SJCRH30 (cell line): ENCODE data around the gene FAM107B. TPM values are rescaled to one million over a fixed set of nuclear protein-coding genes. Genes with fewer than 3 reads are reported as not detected.
"Not testable (repeated sequence)": the region's sequence is repeated elsewhere in the genome, so short reads cannot be mapped to it uniquely, and the experiment has no call there.

Source experiments
- DNase-seq, 2 experiments: peaks; one replicate each; pipeline ENCODE4 v3.0.0-alpha.2; 2015 to 2020
- H3K27ac ChIP-seq: fragments of 250-450 bp; sonication (Bioruptor Pico); 2 replicates; pipeline ENCODE4 v1.5.1; 2020; ENCODE audit warnings: mild to moderate bottlenecking, moderate library complexity
- H3K27me3 ChIP-seq: fragments of 250-450 bp; sonication (Bioruptor Pico); 2 replicates; pipeline ENCODE4 v1.5.1; 2020; ENCODE audit warnings: mild to moderate bottlenecking, moderate library complexity
- H3K36me3 ChIP-seq: fragments of 250-450 bp; sonication (Bioruptor Pico); 2 replicates; pipeline ENCODE4 v1.5.1; 2020; ENCODE audit warnings: mild to moderate bottlenecking, moderate library complexity
- H3K4me1 ChIP-seq: fragments of 250-450 bp; sonication (Bioruptor Pico); 2 replicates; pipeline ENCODE4 v1.5.1; 2020; ENCODE audit warnings: mild to moderate bottlenecking, moderate library complexity
- H3K4me3 ChIP-seq: fragments of 250-450 bp; sonication (Bioruptor Pico); 2 replicates; pipeline ENCODE4 v1.5.1; 2020; ENCODE audit warnings: mild to moderate bottlenecking, moderate library complexity
- H3K9me3 ChIP-seq: fragments of 250-450 bp; sonication (Bioruptor Pico); replicated peaks from 2 replicates; pipeline ENCODE4 v1.5.1; 2020; ENCODE audit warnings: mild to moderate bottlenecking, moderate library complexity
- total RNA-seq: library from RNA; depleted of rRNA; stranded (reverse); fragments of >200 nt; shearing (Covaris generic); gene quantifications from 2 replicates; pipeline ENCODE4 v1.2.3, GENCODE V29; 2014

Gene FAM107B
- total RNA-seq, 1 experiment from 2014 or later: 21.7 TPM

DNA sequence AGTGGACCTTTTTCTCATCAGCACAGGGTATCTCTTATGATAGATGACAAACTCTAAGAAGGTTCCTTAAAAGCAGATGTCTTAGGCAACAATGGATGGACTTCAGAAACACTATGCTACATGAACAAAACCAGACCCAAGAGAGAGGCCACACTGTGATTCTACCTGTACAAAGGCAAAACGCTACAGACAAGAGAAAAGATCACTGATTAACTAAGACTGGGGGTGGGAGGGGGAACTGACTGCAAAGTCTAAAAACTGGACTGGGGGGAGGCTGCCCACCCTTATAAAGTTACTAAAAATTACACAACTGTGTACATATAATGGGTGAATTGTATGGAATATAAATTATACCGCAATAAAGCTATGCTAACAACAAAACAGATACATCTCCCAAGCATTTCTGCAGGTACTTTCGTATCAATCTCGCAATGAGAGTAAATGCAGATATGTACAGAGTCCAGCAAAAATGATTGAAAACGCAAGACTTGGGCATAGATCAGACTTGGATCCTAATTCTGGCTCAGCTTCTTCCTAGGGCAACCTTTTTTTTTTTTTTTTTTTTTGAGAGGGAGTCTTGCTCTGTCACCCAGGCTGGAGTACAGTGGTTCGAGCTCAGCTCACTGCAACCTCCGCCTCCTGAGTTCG, 179.7 kb downstream of the FAM107B start:
- no peak for DNase-seq
- no peaks in the 10 kb centered on the region for H3K27me3 ChIP-seq
- no peak overlapping the region for H3K27ac ChIP-seq
- H3K36me3 ChIP-seq: no peaks in the 10 kb centered on the region
- no peaks in the 10 kb centered on the region for H3K4me1 ChIP-seq
- H3K4me3 ChIP-seq: no peak overlapping the region
- H3K9me3 ChIP-seq: no peaks in the 10 kb centered on the region

DNA sequence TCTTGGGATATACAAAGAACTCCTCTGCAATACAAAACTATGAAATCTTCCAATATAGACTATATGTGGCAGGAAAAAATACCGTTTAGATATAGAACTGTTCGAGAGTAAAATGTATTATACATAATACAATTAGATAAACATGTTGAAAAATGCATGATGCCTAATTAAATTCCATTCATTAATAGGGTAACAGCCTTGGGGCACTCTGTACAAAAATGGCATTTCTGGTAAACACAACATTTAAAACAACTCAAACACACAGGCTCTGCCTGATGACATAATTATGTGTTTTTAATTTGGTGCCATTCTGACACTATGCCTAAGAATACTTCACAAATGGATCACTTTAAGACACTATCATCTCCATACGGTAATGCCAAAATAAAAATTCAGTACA, 180.9 kb downstream of the FAM107B start:
- Histone ChIP-seq H3K9me3 (no peaks in the 10 kb centered on the region), H3K27ac (no peak overlapping the region), H3K36me3 (no peaks in the 10 kb centered on the region), H3K4me3 (no peak overlapping the region), H3K4me1 (no peaks in the 10 kb centered on the region), H3K27me3 (no peaks in the 10 kb centered on the region)
- DNase-seq: no peak

DNA sequence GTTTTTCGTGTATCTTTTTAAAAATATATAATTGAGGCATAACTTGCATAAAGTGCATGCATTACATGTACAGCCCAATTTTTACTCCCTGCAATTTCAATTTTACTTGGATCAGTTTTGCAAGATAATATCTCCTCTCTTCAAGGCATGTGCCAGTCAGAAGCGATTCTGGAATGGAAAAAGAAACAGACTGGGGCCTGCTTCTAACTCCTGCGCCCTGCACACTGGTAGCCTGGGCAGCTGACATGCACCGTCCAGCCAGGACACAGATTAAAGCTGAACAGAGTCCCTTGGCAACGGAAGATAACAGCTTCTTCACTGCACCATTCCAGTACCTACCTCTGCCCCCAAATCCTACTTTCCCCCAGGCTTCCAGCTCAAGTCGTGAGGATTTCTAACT, 182.1 kb downstream of the FAM107B start:
- Histone ChIP-seq H3K4me3 (no peak overlapping the region), H3K27ac (no peak overlapping the region), H3K9me3 (no peaks in the 10 kb centered on the region), H3K4me1 (no peaks in the 10 kb centered on the region; the same call in 1 of the 2 replicates), H3K36me3 (no peaks in the 10 kb centered on the region), H3K27me3 (no peaks in the 10 kb centered on the region)
- no peak for DNase-seq

DNA sequence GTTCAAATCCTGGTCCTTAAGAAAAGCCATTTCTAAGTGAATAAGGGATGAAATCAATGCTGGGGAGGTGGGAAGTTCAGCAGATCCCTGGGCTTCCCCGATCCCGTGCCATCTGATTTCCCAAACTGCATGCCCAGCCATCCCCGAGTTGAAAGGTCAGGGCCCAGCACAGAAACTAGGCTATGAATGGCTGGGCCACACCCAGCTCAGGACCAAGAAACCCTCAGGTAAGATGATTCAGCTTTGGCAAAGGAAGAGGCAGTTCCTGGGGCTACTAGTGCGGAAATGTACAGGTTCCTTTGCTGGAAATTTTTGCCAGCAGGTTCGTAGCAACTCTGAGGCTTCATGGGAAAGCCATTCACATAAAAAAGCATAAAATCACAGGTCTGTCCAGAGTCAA, 182.7 kb downstream of the FAM107B start:
- Histone ChIP-seq H3K36me3 (no peaks in the 10 kb centered on the region), H3K27me3 (no peaks in the 10 kb centered on the region)

DNA sequence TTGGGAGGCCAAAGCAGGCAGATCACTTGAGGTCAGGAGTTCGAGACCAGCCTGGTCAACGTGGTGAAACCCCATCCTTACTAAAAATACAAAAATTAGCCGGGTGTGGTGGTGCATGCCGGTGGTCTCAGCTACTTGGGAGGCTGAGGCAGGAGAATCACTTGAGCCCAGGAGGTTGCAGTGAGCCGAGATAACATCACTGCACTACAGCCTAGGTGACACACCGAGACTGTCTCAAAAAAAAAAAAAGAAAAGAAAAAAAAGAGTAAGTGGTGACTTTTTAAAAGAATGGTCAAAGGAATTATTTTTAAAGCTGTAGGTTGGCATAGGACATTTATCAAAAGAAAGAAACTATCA, 185.8 kb downstream of the FAM107B start:
- DNase-seq, H3K27ac ChIP-seq, H3K27me3 ChIP-seq, H3K36me3 ChIP-seq, H3K4me1 ChIP-seq, H3K9me3 ChIP-seq, H3K4me3 ChIP-seq: not testable (repeated sequence)

More for the DNA sequence above, 182.7 kb downstream of the FAM107B start:
- Histone ChIP-seq H3K9me3 (no peaks in the 10 kb centered on the region), H3K4me1 (no peaks in the 10 kb centered on the region; the same call in 1 of the 2 replicates), H3K4me3 (no peak overlapping the region), H3K27ac (no peak overlapping the region)
- no peak for DNase-seq

DNA sequence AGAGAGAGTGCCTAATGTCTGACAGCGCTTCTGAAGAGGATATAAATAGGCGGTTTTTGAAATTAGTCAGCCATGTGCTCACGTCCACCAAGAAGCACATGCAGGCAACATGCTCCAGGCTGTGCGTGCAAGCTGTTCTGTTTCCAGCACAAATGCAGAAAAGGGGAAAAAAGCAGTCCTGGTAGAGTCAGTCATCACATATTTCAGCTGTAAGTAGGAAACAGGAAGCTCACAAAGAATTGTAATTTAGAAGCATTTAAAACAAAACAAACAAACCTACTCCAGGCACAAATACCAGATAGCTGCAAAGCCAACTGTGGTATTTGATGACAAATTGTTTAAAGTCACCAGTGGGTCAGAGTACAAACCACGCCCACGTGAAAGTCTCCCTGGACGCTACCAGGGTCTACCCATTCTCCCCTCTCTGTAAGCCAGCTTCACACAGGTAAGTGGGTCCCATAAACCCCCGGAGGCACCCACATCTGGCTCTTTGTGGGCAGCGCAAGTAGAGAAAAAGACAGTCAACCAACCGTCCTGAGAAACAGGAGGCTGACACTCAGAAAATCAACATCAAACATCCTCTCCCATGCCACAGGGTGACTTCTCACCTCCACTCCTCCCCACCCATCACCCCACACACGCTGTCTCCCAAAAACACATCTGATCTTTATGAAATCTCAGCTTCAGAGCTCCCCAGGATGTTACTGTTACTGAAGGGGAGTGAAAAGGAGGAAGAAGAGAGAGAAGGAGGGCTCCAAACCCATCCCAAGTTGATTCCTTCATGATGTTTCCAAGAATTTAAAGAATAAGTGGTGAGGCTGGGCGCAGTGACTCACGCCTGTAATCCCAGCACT, 186.4 kb downstream of the FAM107B start:
- Histone ChIP-seq H3K27ac (no peak overlapping the region), H3K27me3 (no peaks in the 10 kb centered on the region), H3K9me3 (no peaks in the 10 kb centered on the region), H3K4me1 (no peaks in the 10 kb centered on the region; the same call in 1 of the 2 replicates), H3K4me3 (no peak overlapping the region), H3K36me3 (no peaks in the 10 kb centered on the region)
- DNase-seq: no peak

DNA sequence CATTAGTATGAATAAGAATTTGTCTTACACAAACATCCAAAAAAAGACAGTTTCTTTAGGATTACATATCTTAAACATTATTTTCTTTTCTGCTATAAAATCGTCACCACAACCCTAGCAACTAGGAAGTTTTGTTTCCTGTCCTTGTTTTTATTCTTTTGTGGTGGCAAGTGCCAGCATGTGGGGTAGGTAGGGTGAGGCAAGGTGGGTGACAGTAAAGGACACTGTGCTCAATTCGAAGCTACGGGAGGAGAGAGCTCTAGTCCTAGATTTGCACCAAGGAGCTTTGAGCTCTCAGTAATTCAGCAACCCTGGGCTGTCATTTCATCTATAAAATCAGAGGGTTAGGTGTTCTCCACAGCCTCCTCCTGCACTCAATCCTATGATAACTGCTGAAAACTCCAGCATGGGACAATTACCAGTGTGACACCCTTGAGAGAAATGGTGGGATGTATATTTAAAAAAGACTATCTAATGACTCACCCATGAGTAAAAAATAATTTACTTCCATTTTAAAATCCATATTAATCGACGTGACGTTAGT, 187.1 kb downstream of the FAM107B start:
- Histone ChIP-seq H3K27ac (no peak overlapping the region), H3K36me3 (no peaks in the 10 kb centered on the region)
- no peak for DNase-seq

DNA sequence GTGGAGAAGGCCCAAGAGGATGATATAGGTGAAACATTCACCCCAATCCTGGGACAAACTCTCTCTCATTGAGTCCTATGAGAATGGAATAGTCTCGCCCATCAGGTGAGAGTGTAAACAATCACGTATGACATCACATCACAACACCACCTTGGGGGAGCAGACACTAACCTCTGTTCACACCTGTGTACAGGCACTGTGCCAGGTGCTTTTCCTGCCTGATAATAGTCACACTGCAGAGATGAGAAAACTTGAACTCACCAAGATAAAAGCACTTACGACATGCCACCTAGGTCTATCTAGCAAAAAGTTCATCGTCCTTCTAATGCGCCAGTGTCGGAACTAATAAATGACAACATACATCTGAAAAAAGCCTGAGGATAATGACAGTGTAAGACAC, 187.8 kb downstream of the FAM107B start:
- DNase-seq: no peak
- H3K36me3 ChIP-seq: no peaks in the 10 kb centered on the region
- no peak overlapping the region for H3K4me3 ChIP-seq
- no peaks in the 10 kb centered on the region for H3K9me3 ChIP-seq
- H3K4me1 ChIP-seq: no peaks in the 10 kb centered on the region; the same call in 1 of the 2 replicates
- H3K27me3 ChIP-seq: no peaks in the 10 kb centered on the region
- no peak overlapping the region for H3K27ac ChIP-seq

More for the DNA sequence above, 187.1 kb downstream of the FAM107B start:
- Histone ChIP-seq H3K4me1 (no peaks in the 10 kb centered on the region; the same call in 1 of the 2 replicates), H3K27me3 (no peaks in the 10 kb centered on the region), H3K4me3 (no peak overlapping the region), H3K9me3 (no peaks in the 10 kb centered on the region)

DNA sequence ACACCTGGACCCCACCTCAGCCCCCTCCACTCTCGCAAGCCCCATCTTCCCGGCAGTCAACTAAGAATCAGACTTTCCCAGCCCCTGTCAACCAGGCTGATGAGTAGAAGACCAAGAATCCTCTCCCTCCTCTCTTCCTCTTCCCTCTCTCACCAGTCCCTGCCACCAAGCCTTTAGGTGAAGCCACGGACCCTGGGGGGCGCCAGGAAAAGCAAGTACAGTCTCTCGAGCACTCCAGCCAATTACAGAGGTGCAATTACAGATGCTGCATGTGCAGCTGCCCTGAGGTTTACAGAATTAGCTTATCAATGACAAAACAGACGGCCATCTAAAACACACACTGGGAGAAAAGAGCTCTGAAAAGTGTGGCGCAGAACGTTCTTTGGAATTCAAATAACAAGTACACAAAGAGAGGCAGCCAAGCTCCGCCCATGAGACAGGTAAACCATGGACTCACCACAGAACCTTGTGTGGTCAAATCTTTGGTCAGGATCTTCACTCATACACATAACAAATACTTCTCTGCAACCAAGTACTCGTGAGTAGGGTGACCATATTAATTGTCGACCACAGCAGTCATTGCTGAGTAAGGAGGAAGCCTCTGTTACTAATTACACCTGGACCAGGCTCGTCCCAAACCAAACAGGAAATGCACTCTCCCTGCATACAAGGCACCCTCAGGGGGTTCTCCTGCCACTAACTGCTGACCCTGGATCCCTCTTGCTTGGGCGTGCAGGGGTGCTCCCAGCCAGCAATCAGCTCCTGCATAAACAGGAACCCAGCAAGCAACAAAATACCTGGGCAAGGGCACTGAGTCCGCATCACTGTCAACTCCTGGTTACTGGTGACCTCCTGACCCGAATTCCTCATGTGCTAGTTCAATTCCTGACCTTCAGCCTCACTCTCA, 189.2 kb downstream of the FAM107B start:
- Histone ChIP-seq H3K9me3 (no peaks in the 10 kb centered on the region), H3K27me3 (no peaks in the 10 kb centered on the region), H3K4me3 (no peak overlapping the region), H3K27ac (no peak overlapping the region), H3K36me3 (no peaks in the 10 kb centered on the region), H3K4me1 (no peaks in the 10 kb centered on the region; the same call in 1 of the 2 replicates)
- no peak for DNase-seq

DNA sequence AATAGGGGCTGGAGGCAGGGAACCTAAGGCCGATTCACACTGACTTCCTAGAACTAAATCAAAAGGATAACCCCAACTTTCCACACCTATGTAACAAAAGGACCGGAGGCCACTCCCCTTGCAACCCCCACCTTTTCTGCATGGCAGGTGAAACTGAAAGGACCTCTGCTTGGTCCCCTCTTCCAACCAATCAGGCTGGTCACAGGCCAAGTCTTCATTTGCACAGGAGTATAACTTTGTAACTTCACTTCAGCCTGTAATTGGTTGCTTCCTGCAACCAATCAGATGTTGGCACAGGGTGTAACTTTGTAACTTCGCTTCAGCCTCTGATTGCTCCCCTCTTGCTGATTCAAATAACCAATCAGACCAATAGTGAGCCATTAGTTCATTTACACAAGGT, 190.0 kb downstream of the FAM107B start:
- DNase-seq: no peak
- H3K9me3 ChIP-seq: no peaks in the 10 kb centered on the region

DNA sequence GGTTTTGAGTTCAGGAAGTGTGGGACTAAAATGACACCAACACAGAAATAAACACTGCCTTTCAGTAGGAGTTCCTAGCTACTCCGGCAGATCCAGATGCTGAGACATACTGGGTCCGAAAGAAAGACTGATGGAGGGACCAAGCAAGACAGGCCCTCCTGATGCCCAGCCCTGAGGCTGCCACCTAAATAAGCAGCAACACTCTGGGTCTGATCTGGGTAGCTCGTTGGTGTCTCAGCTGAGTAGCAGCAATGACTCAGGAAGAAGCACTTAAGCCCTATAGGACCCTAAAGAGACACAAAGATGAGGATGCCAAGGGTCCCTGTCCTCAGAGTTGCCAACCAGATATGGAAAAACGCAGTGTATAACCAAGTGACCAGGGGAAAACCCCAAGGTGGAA, 190.7 kb downstream of the FAM107B start:
- H3K27ac ChIP-seq: no peak overlapping the region
- no peak for DNase-seq
- no peaks in the 10 kb centered on the region; the same call in 1 of the 2 replicates for H3K4me1 ChIP-seq
- H3K36me3 ChIP-seq: no peaks in the 10 kb centered on the region
- no peak overlapping the region for H3K4me3 ChIP-seq
- no peaks in the 10 kb centered on the region for H3K27me3 ChIP-seq
- H3K9me3 ChIP-seq: no peaks in the 10 kb centered on the region

More for the DNA sequence above, 190.0 kb downstream of the FAM107B start:
- Histone ChIP-seq H3K27me3 (no peaks in the 10 kb centered on the region), H3K4me1 (no peaks in the 10 kb centered on the region; the same call in 1 of the 2 replicates), H3K4me3 (no peak overlapping the region), H3K36me3 (no peaks in the 10 kb centered on the region), H3K27ac (no peak overlapping the region)

DNA sequence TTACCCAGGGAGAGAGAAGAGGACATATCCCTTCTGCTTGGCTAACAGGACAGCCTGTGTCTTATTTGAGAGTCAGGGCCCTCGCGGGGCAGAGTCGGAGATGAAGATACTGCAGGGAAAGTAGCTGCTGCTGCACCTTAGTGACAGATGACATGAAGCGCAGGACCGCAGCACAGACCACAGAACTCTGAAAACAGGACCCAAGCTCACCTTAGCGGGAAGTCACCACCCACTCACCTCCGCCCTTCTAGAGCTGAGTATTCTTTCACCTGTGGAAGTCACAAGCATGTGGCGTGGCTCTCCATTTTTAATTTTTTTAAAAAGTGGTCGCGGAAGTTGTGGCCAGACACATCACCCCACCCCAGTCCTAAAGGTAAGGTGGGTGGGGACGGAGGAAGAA, 191.4 kb downstream of the FAM107B start:
- DNase-seq: no peak
- Histone ChIP-seq H3K27me3 (no peaks in the 10 kb centered on the region), H3K36me3 (no peaks in the 10 kb centered on the region), H3K9me3 (no peaks in the 10 kb centered on the region), H3K4me3 (no peak overlapping the region), H3K4me1 (no peaks in the 10 kb centered on the region; the same call in 1 of the 2 replicates), H3K27ac (no peak overlapping the region)

DNA sequence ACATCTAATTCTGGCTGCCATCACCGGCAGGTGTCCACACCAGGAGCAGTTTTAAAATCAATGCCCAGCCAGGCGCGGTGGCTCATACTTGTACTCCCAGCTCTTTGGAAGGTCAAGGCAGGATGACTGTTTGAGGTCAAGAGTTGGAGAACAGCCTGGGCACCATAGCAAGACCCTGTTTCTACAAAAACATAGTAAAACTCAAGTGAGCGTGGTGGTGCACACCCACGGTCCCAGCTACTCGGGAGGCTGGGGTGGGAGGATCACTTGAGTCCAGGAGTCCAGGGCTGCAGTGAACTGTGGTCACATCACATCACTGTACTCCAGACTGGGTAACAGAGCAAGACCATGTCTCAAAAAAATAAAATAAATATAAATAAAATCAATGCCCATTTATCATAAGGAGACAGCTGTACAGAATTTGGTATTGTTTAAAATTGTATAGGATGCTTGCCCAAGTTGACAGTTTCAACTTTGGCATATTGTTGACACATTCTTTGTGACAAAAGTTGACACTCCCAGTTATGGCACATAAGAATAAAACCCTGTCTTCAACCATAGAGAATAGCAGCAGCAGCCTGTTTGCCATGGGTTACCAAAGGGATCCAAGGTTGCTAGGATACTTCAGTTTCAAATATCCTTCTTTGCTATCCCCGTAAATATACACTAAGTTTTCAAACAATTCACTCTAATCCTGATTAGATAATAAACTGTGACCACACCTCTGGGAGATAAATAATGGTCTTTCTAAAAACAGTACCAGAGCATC, 193.0 kb downstream of the FAM107B start:
- DNase-seq: no peak

More for the DNA sequence above, 193.0 kb downstream of the FAM107B start:
- Histone ChIP-seq H3K4me1 (no peaks in the 10 kb centered on the region), H3K27ac (no peak overlapping the region), H3K9me3 (no peaks in the 10 kb centered on the region), H3K4me3 (no peak overlapping the region), H3K27me3 (no peaks in the 10 kb centered on the region), H3K36me3 (no peaks in the 10 kb centered on the region)
